Right lobe of liver (tissue), 6 donors: Measurements from ENCODE around the gene IL12RB1. TPM values are rescaled to one million over a fixed set of nuclear protein-coding genes. Genes with fewer than 3 reads are reported as not detected.

Source experiments
- ATAC-seq, 4 donors: fragments of 200-7000 bp; cut with Tn5 transposase; one replicate each; pipeline ENCODE4 v1.9.1; 2020; ENCODE audit warnings: mild to moderate bottlenecking in 4 of 4, moderate library complexity in 4 of 4
- DNase-seq, 3 donors: peaks; one replicate each; pipeline ENCODE4 v3.0.0-alpha.2; 2020
- H3K27ac ChIP-seq, 3 donors: fragments of 200-600 bp; one replicate each; pipeline ENCODE4 v1.8.0; 2022
- H3K27me3 ChIP-seq, 2 donors: fragments of 200-600 bp; one replicate each; pipeline ENCODE4 v1.8.0; 2022
- H3K36me3 ChIP-seq, 4 donors: fragments of 200-600 bp; sonication (generic) in 1 of 4; one replicate each; pipeline versions ENCODE4 v1.5.1 to v1.8.0; 2017 to 2022; ENCODE audit warnings: control low read depth in 1 of 4
- H3K4me1 ChIP-seq, 4 donors: fragments of 200-600 bp; sonication (generic) in 1 of 4; one replicate each; pipeline versions ENCODE4 v1.5.1 to v1.8.0; 2017 to 2022; ENCODE audit warnings: control low read depth in 1 of 4
- H3K4me3 ChIP-seq, 3 donors: fragments of 200-600 bp; one replicate each; pipeline ENCODE4 v1.8.0; 2022
- H3K9me3 ChIP-seq, 4 donors: fragments of 200-600 bp; sonication (generic) in 1 of 4; one replicate each; pipeline versions ENCODE4 v1.5.1 to v1.8.0; 2017 to 2022; ENCODE audit warnings: control low read depth in 1 of 4
- POLR2A ChIP-seq: fragments of 450-650 bp; IDR thresholded peaks from one replicate; pipeline ENCODE4 v1.6.1; 2017; ENCODE audit warnings: antibody characterized with exemption, mild to moderate bottlenecking
- WGBS: methylation state at CpG from one replicate; pipeline ENCODE4 v1.1.6; 2018; ENCODE audit warnings: low coverage, low lambda C conversion rate; ENCODE audit not compliant: insufficient coverage; ENCODE audit errors: missing lambda C conversion rate; 5-methylcytosine and 5-hydroxymethylcytosine counted together
- intact Hi-C, 2 donors: fragments of 100-400 bp; cut with DNase I; formaldehyde crosslinking; loops; one replicate each; pipeline versions ENCODE4 v1.11.2 to v1.14.1; 2022
- total RNA-seq, 6 experiments: library from RNA; depleted of rRNA in 2 of 6; stranded (reverse); fragments of >200 nt in 2 of 6; fragmentation: NEBNext Ultra II Directional in 3 of 6; extraction: Animal tissue kit (Norgen Biotek cat#: 25700) in 3 of 6; gene quantifications; one replicate each; pipeline versions ENCODE4 v1.1.0 to v1.2.4, GENCODE V29; 2016 to 2023
- TF ChIP-seq, protein P1 (sequence below), 4 donors: fragments of 200-600 bp in 3 of 4; fragments of 450-650 bp in 1 of 4; IDR thresholded peaks; one replicate each; pipeline versions ENCODE4 v1.5.1 to v1.8.0; 2016 to 2022; ENCODE audit warnings: antibody characterized with exemption in 4 of 4, mild to moderate bottlenecking in 2 of 4
- donor health status: DM: no; HTN: yes; CAD: no.
- donor health status: DM: no; HTN: no; CAD: no.
- donor health status: DM: no; HTN: no; CAD: no.
- donor health status: DM: no; HTN: yes; CAD: no.
- donor health status: DM: no; HTN: yes; CAD: no.

The IL12RB1 gene
- total RNA-seq, 6 experiments from 2014 or later: 0.25 to 2.0 (median 0.70) TPM

- Histone ChIP-seq H3K27ac (peak overlapping the region; percentile 84 to 87 (median 84)), H3K4me3 (no peak overlapping the region), H3K27me3 (no peaks in the 10 kb centered on the region), H3K36me3 (no peaks in the 10 kb centered on the region), H3K4me1 (peaks cover 0 to 35% (median 4%) of the 10 kb centered on the region in 4 donors), H3K9me3 (no peaks in the 10 kb centered on the region)
- DNase-seq (peak; percentile 89 to 92 (median 89)), ATAC-seq (peak; percentile 83 to 95 (median 90))
- whole genome bisulfite sequencing: no CpG with 5 or more reads among the region's 8 CpGs
- TF ChIP-seq, protein P1, sequence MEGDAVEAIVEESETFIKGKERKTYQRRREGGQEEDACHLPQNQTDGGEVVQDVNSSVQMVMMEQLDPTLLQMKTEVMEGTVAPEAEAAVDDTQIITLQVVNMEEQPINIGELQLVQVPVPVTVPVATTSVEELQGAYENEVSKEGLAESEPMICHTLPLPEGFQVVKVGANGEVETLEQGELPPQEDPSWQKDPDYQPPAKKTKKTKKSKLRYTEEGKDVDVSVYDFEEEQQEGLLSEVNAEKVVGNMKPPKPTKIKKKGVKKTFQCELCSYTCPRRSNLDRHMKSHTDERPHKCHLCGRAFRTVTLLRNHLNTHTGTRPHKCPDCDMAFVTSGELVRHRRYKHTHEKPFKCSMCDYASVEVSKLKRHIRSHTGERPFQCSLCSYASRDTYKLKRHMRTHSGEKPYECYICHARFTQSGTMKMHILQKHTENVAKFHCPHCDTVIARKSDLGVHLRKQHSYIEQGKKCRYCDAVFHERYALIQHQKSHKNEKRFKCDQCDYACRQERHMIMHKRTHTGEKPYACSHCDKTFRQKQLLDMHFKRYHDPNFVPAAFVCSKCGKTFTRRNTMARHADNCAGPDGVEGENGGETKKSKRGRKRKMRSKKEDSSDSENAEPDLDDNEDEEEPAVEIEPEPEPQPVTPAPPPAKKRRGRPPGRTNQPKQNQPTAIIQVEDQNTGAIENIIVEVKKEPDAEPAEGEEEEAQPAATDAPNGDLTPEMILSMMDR (IDR thresholded peaks at IDR 0.05): no peak
- intact Hi-C loops: no loop called here
Measured at GRCh38 chr19:18029617-18030338, 57.0 kb downstream of the IL12RB1 start.

DNA sequence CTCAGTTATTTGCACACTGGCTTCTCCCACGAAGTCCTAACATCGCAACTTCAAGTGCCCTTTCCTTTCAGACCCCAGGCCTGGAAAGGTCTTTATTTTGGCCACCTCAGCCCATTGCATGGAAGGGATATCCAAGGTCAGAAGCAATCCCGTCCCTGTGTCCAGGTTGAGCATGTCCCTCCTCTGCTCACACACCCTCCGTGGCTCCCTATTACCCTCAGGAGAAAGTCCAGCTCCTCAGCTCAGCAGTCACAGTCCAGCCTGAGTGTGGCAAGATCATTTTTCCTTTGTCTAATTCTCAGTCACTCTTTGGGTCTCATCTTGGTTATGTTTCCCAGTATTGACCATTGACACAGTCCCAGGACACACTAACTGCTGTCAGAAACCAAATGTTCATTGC lies 59.6 kb downstream of the IL12RB1 start:
- WGBS: 100% methylated on average over 2 of the region's 4 CpGs
- Histone ChIP-seq H3K4me3 (no peak overlapping the region), H3K27me3 (no peaks in the 10 kb centered on the region), H3K4me1 (peaks cover 0 to 44% (median 11%) of the 10 kb centered on the region in 4 donors), H3K36me3 (no peaks in the 10 kb centered on the region), H3K27ac (no peak overlapping the region), H3K9me3 (no peaks in the 10 kb centered on the region)
- ATAC-seq (no peak), DNase-seq (no peak)
- TF ChIP-seq, protein P1 (IDR thresholded peaks at IDR 0.05): no peak
- TF ChIP-seq POLR2A: no peak
- intact Hi-C loops: no loop called here

DNA sequence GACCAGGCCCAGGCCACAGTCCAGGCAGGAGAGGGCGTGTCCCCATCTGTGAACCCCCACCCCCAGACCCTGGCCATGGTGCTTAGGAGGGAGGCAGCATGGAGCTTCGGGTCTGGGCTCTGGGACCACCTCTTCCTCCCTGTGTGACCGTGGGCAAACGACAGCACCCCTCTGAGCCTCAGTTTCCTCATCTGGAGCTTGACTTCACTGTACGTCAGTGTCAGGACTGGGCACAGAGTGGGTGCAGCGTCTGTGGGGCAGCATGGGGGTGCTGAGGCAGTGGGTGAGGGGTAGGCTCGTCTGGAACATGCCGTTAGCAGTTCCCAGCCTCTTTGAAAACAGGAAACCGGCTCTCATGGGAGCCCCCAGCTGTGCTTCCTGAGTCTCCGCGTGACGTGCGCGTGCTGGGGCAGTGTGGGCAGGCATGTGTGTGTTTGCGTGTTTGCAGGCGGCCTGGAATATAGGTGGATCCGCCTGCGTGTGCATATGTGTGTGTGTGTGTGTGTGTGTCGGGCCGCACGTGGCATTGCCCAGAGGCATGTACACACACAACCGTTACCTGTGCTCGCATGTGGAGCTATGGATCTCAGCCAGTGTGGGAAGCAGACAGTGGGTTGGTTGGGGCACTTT lies 63.0 kb downstream of the IL12RB1 start:
- DNase-seq (peak; percentile 71 to 88 (median 86)), ATAC-seq (peak; percentile 14 to 57 (median 36))
- Histone ChIP-seq H3K27ac (peak overlapping the region; percentile 78 to 96 (median 95)), H3K4me1 (peaks cover 3 to 47% (median 21%) of the 10 kb centered on the region in 4 donors), H3K36me3 (no peaks in the 10 kb centered on the region), H3K27me3 (no peaks in the 10 kb centered on the region), H3K9me3 (no peaks in the 10 kb centered on the region), H3K4me3 (no peak overlapping the region)
- intact Hi-C loops: no loop called here
- no CpG with 5 or more reads among the region's 23 CpGs for WGBS
- TF ChIP-seq, protein P1 (IDR thresholded peaks at IDR 0.05): no peak
- no peak for TF ChIP-seq POLR2A

DNA sequence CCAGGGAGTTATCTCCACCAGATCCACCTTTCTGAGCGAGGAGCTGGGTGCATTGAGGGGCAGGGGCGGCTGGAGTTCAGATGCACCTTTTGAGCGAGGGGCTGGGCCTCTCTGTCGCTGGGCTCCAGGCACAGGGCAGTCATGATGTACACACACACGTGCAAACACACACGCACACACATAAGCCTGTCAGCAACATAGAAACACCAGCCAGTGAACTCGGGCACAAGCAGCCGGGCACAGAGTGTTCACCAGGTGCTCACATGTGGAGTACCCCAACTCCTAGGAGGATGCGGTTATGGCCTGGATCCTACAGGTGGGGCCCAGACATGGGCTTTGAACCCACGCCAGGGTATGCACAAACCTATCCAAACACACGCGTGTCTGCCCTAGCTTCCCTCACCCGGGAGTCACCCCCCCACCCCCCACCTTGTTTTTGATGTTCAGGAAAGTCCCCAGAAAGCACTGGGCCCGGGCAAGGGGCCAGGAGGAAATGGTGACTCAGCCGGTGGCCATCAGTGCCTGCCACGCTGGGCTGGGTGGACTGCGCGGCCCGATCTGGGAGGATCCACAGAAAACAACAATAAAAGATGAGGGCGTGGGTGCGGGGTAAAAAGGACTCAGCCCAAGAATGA lies 65.5 kb downstream of the IL12RB1 start:
- H3K9me3 ChIP-seq: no peaks in the 10 kb centered on the region
- peak; percentile 83 to 94 (median 87) for DNase-seq
- peak; percentile 44 to 57 (median 54) for ATAC-seq
- H3K4me3 ChIP-seq: peak overlapping the region in 2 of 3 donors; percentile 40 to 46
- H3K4me1 ChIP-seq: peaks cover 3 to 38% (median 19%) of the 10 kb centered on the region in 4 donors
- TF ChIP-seq POLR2A: no peak
- TF ChIP-seq, protein P1 (IDR thresholded peaks at IDR 0.05): no peak
- no peaks in the 10 kb centered on the region for H3K27me3 ChIP-seq
- WGBS: 14% methylated on average over 17 of the region's 21 CpGs
- peak overlapping the region; percentile 78 to 96 (median 95) for H3K27ac ChIP-seq
- intact Hi-C loops: no loop called here
- H3K36me3 ChIP-seq: no peaks in the 10 kb centered on the region
